Naive thymus-derived CD4-positive, alpha-beta T cell (primary cell): ENCODE measurements around the gene ITSN1. TPM values are rescaled to one million over a fixed set of nuclear protein-coding genes. Genes with fewer than 3 reads are reported as not detected.

Experiments
- ATAC-seq: fragments of 150-1000 bp; cut with Tn5 transposase; 2 replicates; pipeline ENCODE4 v1.10.0; 2021; ENCODE audit warnings: mild to moderate bottlenecking, moderate library complexity
- CTCF ChIA-PET: fragments of 350-600 bp; sonication (Branson Sonifier 250); formaldehyde crosslinking; loops from one replicate; lab custom pipeline; 2021; ENCODE audit warnings: antibody characterized with exemption; lab: Charles Lee
- POLR2A ChIA-PET: fragments of 350-600 bp; sonication (Branson Sonifier 250); formaldehyde crosslinking; loops from one replicate; lab custom pipeline; 2021; ENCODE audit warnings: antibody characterized with exemption, inconsistent platforms; lab: Charles Lee
- DNase-seq, 9 donors: peaks; one replicate each; pipeline versions ENCODE4 v3.0.0 to v3.0.0-alpha.2; 2020 to 2022; ENCODE audit warnings: mixed read lengths in 1 of 9
- H3K27ac ChIP-seq: one replicate; pipeline ENCODE4 v1.7.0; 2013; ENCODE audit warnings: mild to moderate bottlenecking, low read depth, low read length, moderate library complexity
- H3K27me3 ChIP-seq, 2 donors: one replicate each; pipeline ENCODE4 v1.7.0; 2013; ENCODE audit warnings: low read length in 2 of 2, mild to moderate bottlenecking in 2 of 2, moderate library complexity in 2 of 2; ENCODE audit not compliant: control insufficient read depth in 2 of 2, insufficient read depth in 2 of 2
- H3K36me3 ChIP-seq, 3 experiments: 1 replicate in 2 of 3; 2 replicates in 1 of 3; pipeline ENCODE4 v1.7.0; 2013; ENCODE audit warnings: low read length in 3 of 3, mild to moderate bottlenecking in 3 of 3, moderate library complexity in 1 of 3; ENCODE audit not compliant: insufficient read depth in 3 of 3, control insufficient read depth in 2 of 3
- H3K4me1 ChIP-seq, 2 donors: one replicate each; pipeline ENCODE4 v1.7.0; 2013; ENCODE audit warnings: low read length in 2 of 2, mild to moderate bottlenecking in 2 of 2, moderate library complexity in 1 of 2; ENCODE audit not compliant: control insufficient read depth in 2 of 2, insufficient read depth in 2 of 2
- H3K4me3 ChIP-seq: 2 replicates; pipeline ENCODE4 v1.7.0; 2013; ENCODE audit warnings: mild to moderate bottlenecking, low read length
- H3K9me3 ChIP-seq, 3 experiments: 1 replicate in 2 of 3; 2 replicates in 1 of 3; pipeline ENCODE4 v1.7.0; 2013; ENCODE audit warnings: low read length in 3 of 3; ENCODE audit not compliant: control insufficient read depth in 2 of 3
- H3K27ac Mint-ChIP-seq, 9 donors: one replicate each; pipeline ENCODE4 v1.8.0; 2020 to 2022; ENCODE audit warnings: mixed read lengths in 9 of 9, mild to moderate bottlenecking in 8 of 9, moderate library complexity in 5 of 9, inconsistent platforms in 2 of 9
- H3K27me3 Mint-ChIP-seq, 5 donors: one replicate each; pipeline ENCODE4 v1.8.0; 2021 to 2022; ENCODE audit warnings: mixed read lengths in 5 of 5, mild to moderate bottlenecking in 1 of 5
- H3K36me3 Mint-ChIP-seq, 5 donors: one replicate each; pipeline ENCODE4 v1.8.0; 2020 to 2022; ENCODE audit warnings: mixed read lengths in 5 of 5, mild to moderate bottlenecking in 3 of 5, inconsistent platforms in 1 of 5
- H3K4me1 Mint-ChIP-seq, 7 donors: one replicate each; pipeline ENCODE4 v1.8.0; 2020 to 2022; ENCODE audit warnings: mixed read lengths in 7 of 7, mild to moderate bottlenecking in 3 of 7, inconsistent platforms in 1 of 7
- H3K4me3 Mint-ChIP-seq, 10 donors: one replicate each; pipeline ENCODE4 v1.8.0; 2020 to 2022; ENCODE audit warnings: mild to moderate bottlenecking in 10 of 10, mixed read lengths in 10 of 10, moderate library complexity in 6 of 10, inconsistent platforms in 2 of 10
- H3K9me3 Mint-ChIP-seq, 11 donors: one replicate each; pipeline ENCODE4 v1.8.0; 2020 to 2022; ENCODE audit warnings: mixed read lengths in 11 of 11, mild to moderate bottlenecking in 4 of 11, inconsistent platforms in 1 of 11, moderate library complexity in 1 of 11
- intact Hi-C, 2 donors: fragments of 100-400 bp; cut with micrococcal nuclease; formaldehyde crosslinking; loops; one replicate each; pipeline ENCODE4 v1.15.1; 2023
- polyA plus RNA-seq, 2 donors: library from polyadenylated mRNA; unstranded; fragments of 300-500 nt; fragmentation: Illumina TruSeq; gene quantifications; one replicate each; pipeline ENCODE4 v1.2.3, GENCODE V29; 2021
- total RNA-seq, 6 experiments: library from RNA in 5 of 6; stranded (reverse) in 5 of 6; gene quantifications; 1 replicate in 5 of 6; 2 replicates in 1 of 6; pipeline ENCODE4 v1.2.3 and lab custom pipeline; 2021 to 2026

Gene ITSN1
- total and polyA plus RNA-seq, 7 experiments from 2014 or later, result 1.2 to 8.6 (median 3.2) TPM

- no peak overlapping the region for H3K27ac Mint-ChIP-seq
Observed at GRCh38 chr21:33763582-33763899, 121.2 kb downstream of the ITSN1 start.

GRCh38 chr21:33767236-33767635, 124.9 kb downstream of the ITSN1 start:
- no peaks in the 10 kb centered on the region for H3K27me3 Mint-ChIP-seq
- Histone ChIP-seq H3K36me3 (no peaks in the 10 kb centered on the region), H3K4me1 (no peaks in the 10 kb centered on the region), H3K27ac (no peak overlapping the region), H3K9me3 (no peaks in the 10 kb centered on the region), H3K27me3 (no peaks in the 10 kb centered on the region), H3K4me3 (no peak overlapping the region)
- intact Hi-C loops, result no loop called here
- ATAC-seq (no peak), DNase-seq (no peak)
- no peak overlapping the region for H3K4me3 Mint-ChIP-seq
- H3K4me1 Mint-ChIP-seq, result no peaks in the 10 kb centered on the region
- H3K27ac Mint-ChIP-seq, result no peak overlapping the region
- ChIA-PET POLR2A (interaction anchor here (0.6 kb wide), 1 partner anchor 37 kb away, joined by 3 read pairs; no protein-coding TSS in a partner anchor), CTCF (no interaction called here)
- peaks cover 0 to 32% (median 24%) of the 10 kb centered on the region in 5 donors for H3K36me3 Mint-ChIP-seq
- peaks cover 0 to 4% (median 0%) of the 10 kb centered on the region in 11 donors for H3K9me3 Mint-ChIP-seq

More at GRCh38 chr21:33763582-33763899, 121.2 kb downstream of the ITSN1 start:
- Histone ChIP-seq H3K4me3 (no peak overlapping the region), H3K4me1 (no peaks in the 10 kb centered on the region), H3K27ac (no peak overlapping the region), H3K9me3 (no peaks in the 10 kb centered on the region), H3K27me3 (no peaks in the 10 kb centered on the region), H3K36me3 (no peaks in the 10 kb centered on the region)
- H3K9me3 Mint-ChIP-seq, result no peaks in the 10 kb centered on the region
- DNase-seq (no peak), ATAC-seq (no peak)
- ChIA-PET CTCF (no interaction called here), POLR2A (no interaction called here)
- peaks cover 0 to 15% (median 11%) of the 10 kb centered on the region in 5 donors for H3K36me3 Mint-ChIP-seq
- no peaks in the 10 kb centered on the region for H3K27me3 Mint-ChIP-seq
- H3K4me1 Mint-ChIP-seq, result no peaks in the 10 kb centered on the region
- intact Hi-C loops, result no loop called here
- H3K4me3 Mint-ChIP-seq, result no peak overlapping the region

- Histone ChIP-seq H3K36me3 (no peaks in the 10 kb centered on the region), H3K27ac (no peak overlapping the region), H3K27me3 (no peaks in the 10 kb centered on the region), H3K4me1 (no peaks in the 10 kb centered on the region), H3K9me3 (no peaks in the 10 kb centered on the region), H3K4me3 (no peak overlapping the region)
- CTCF ChIA-PET, result no interaction called here
- no peak for ATAC-seq
- POLR2A ChIA-PET, result no interaction called here
- Mint-ChIP-seq H3K27me3 (no peaks in the 10 kb centered on the region), H3K4me3 (no peak overlapping the region), H3K9me3 (peaks cover 0 to 4% (median 0%) of the 10 kb centered on the region in 11 donors), H3K36me3 (peaks cover 0 to 36% (median 27%) of the 10 kb centered on the region in 5 donors), H3K27ac (no peak overlapping the region), H3K4me1 (no peaks in the 10 kb centered on the region)
- DNase-seq, result no peak
- intact Hi-C loops, result no loop called here
Observed at GRCh38 chr21:33767960-33768359, 125.7 kb downstream of the ITSN1 start.

- H3K36me3 Mint-ChIP-seq, result peaks cover 0 to 31% (median 22%) of the 10 kb centered on the region in 5 donors
- peaks cover 0 to 4% (median 0%) of the 10 kb centered on the region in 11 donors for H3K9me3 Mint-ChIP-seq
- no peaks in the 10 kb centered on the region for H3K4me1 ChIP-seq
- DNase-seq, result no peak
- no peak for ATAC-seq
- POLR2A ChIA-PET, result no interaction called here
- H3K4me3 ChIP-seq, result no peak overlapping the region
- H3K27me3 ChIP-seq, result no peaks in the 10 kb centered on the region
- intact Hi-C loops, result no loop called here
- no peak overlapping the region for H3K27ac Mint-ChIP-seq
- H3K36me3 ChIP-seq, result no peaks in the 10 kb centered on the region
- CTCF ChIA-PET, result no interaction called here
- H3K9me3 ChIP-seq, result no peaks in the 10 kb centered on the region
- H3K4me1 Mint-ChIP-seq, result no peaks in the 10 kb centered on the region
- no peak overlapping the region for H3K4me3 Mint-ChIP-seq
- no peak overlapping the region for H3K27ac ChIP-seq
- H3K27me3 Mint-ChIP-seq, result no peaks in the 10 kb centered on the region
Observed at GRCh38 chr21:33769057-33769456, 126.8 kb downstream of the ITSN1 start.

- no peak for ATAC-seq
Observed at GRCh38 chr21:33770542-33770941, 128.2 kb downstream of the ITSN1 start.

GRCh38 chr21:33771976-33772375, 129.7 kb downstream of the ITSN1 start:
- ChIA-PET CTCF (no interaction called here), POLR2A (no interaction called here)
- Mint-ChIP-seq H3K4me3 (peak overlapping the region in 1 of 10 donors; percentile 32), H3K27ac (no peak overlapping the region), H3K4me1 (no peaks in the 10 kb centered on the region), H3K9me3 (peaks cover 0 to 4% (median 0%) of the 10 kb centered on the region in 11 donors), H3K36me3 (peaks cover 0 to 27% (median 17%) of the 10 kb centered on the region in 5 donors), H3K27me3 (no peaks in the 10 kb centered on the region)
- no peak for ATAC-seq
- H3K9me3 ChIP-seq, result no peaks in the 10 kb centered on the region
- no peak overlapping the region for H3K27ac ChIP-seq
- no peaks in the 10 kb centered on the region for H3K27me3 ChIP-seq
- DNase-seq, result no peak
- intact Hi-C loops, result no loop called here
- no peaks in the 10 kb centered on the region for H3K4me1 ChIP-seq
- H3K36me3 ChIP-seq, result no peaks in the 10 kb centered on the region
- H3K4me3 ChIP-seq, result no peak overlapping the region

More at GRCh38 chr21:33770542-33770941, 128.2 kb downstream of the ITSN1 start:
- no peaks in the 10 kb centered on the region for H3K27me3 Mint-ChIP-seq
- Histone ChIP-seq H3K4me1 (no peaks in the 10 kb centered on the region), H3K9me3 (no peaks in the 10 kb centered on the region), H3K4me3 (no peak overlapping the region), H3K27me3 (no peaks in the 10 kb centered on the region), H3K36me3 (no peaks in the 10 kb centered on the region), H3K27ac (no peak overlapping the region)
- intact Hi-C loops, result no loop called here
- H3K9me3 Mint-ChIP-seq, result peaks cover 0 to 4% (median 0%) of the 10 kb centered on the region in 11 donors
- CTCF ChIA-PET, result no interaction called here
- no peak overlapping the region for H3K27ac Mint-ChIP-seq
- DNase-seq, result no peak
- peaks cover 0 to 36% (median 22%) of the 10 kb centered on the region in 5 donors for H3K36me3 Mint-ChIP-seq
- no peak overlapping the region for H3K4me3 Mint-ChIP-seq
- POLR2A ChIA-PET, result no interaction called here
- no peaks in the 10 kb centered on the region for H3K4me1 Mint-ChIP-seq

- DNase-seq (no peak), ATAC-seq (no peak)
- POLR2A ChIA-PET, result no interaction called here
- Mint-ChIP-seq H3K36me3 (peaks cover 2 to 32% (median 21%) of the 10 kb centered on the region in 5 donors), H3K4me1 (no peaks in the 10 kb centered on the region), H3K27me3 (peaks cover 0 to 2% (median 0%) of the 10 kb centered on the region in 5 donors), H3K4me3 (no peak overlapping the region), H3K9me3 (peaks cover 0 to 10% (median 8%) of the 10 kb centered on the region in 11 donors), H3K27ac (no peak overlapping the region)
- Histone ChIP-seq H3K27ac (no peak overlapping the region), H3K9me3 (no peaks in the 10 kb centered on the region), H3K27me3 (no peaks in the 10 kb centered on the region), H3K4me1 (no peaks in the 10 kb centered on the region), H3K36me3 (no peaks in the 10 kb centered on the region), H3K4me3 (no peak overlapping the region)
- intact Hi-C loops, result no loop called here
- CTCF ChIA-PET, result no interaction called here
Observed at GRCh38 chr21:33774551-33774950, 132.2 kb downstream of the ITSN1 start.
